ENCODE measurements around the gene MARCHF5. TPM values are rescaled to one million over a fixed set of nuclear protein-coding genes. Genes with fewer than 3 reads are reported as not detected.
"Not testable (repeated sequence)": the region's sequence is repeated elsewhere in the genome, so short reads cannot be mapped to it uniquely, and the experiment has no call there.

MARCHF5 gene
- total RNA-seq, 1 experiment from 2014 or later, result 7.9 TPM

DNA sequence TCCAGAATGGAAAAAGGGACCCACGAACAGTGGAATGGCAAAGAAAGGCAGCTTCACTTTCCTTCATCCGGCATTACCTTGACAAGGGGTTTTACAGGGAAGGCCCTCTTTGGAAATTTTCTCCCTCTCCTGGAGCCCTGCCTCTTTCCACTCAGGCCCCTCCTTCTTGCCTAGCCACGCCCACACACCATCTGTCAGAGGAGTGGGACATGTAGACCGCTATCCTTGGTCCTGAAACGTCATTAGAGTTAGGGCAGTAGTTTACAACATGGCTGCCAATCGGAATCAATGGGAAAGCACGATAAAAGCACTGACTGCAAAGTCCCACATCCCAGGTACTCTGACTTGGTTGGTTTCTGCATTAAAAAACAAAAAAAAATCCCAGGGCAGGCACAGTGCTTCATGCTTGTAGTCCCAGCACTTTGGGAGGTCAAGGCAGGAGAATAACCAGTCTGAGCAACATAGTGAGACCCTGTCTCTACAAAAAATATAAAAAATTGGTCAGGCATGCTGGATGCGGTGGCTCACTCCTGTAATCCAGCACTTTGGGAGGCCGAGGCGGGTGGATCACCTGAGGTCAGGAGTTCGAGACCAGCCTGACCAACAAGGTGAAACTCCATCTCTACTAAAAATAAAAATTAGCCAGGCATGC, 96.4 kb downstream of the MARCHF5 start:
- Histone ChIP-seq H3K36me3 (replicated peaks; ENCODE audit: control insufficient read depth, insufficient read depth, low read length) (no peaks in the 10 kb centered on the region), H3K4me3 (ENCODE audit: insufficient read depth, low read depth, low read length) (no peak overlapping the region), H3K27me3 (ENCODE audit: control insufficient read depth, insufficient read depth, low read length) (no peaks in the 10 kb centered on the region)
- peak; percentile 91 for DNase-seq

DNA sequence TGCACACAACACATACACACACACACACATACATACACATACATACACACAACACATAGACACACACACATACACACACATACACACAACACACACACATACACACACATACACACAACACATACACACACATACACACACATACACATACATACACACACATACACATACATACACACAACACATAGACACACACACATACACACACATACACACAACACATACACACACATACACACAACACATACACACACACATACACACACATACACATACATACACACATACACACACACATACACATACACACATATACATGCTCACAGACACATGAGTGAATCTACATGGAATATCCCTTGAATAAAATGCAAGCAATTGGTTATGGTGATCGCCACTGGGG, 102.2 kb downstream of the MARCHF5 start:
- not testable (repeated sequence) for DNase-seq; H3K27me3 ChIP-seq (ENCODE audit: control insufficient read depth, insufficient read depth, low read length); H3K4me3 ChIP-seq (ENCODE audit: insufficient read depth, low read depth, low read length); H3K36me3 ChIP-seq (replicated peaks; ENCODE audit: control insufficient read depth, insufficient read depth, low read length)

DNA sequence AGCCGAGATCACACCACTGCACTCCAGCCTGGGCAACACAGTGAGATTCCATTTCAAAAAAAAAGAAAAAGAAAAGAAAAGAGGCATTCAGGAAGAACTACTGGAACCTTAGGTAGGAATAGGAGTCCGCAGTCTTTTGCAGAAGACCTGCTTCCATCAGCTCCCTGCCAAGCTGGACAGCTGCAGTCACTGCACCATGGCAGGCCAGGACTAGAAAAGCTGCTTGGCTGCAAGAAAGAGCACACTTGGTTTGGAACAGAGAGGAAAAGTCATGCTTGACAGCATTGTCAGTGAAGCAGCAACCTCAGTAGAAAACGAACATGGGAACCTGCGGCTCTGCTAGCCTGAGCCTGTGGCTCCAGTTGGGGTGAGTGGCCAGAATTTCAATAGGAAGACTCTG, 104.3 kb downstream of the MARCHF5 start:
- H3K27me3 ChIP-seq (ENCODE audit: control insufficient read depth, insufficient read depth, low read length), result no peaks in the 10 kb centered on the region
- no peak for DNase-seq

DNA sequence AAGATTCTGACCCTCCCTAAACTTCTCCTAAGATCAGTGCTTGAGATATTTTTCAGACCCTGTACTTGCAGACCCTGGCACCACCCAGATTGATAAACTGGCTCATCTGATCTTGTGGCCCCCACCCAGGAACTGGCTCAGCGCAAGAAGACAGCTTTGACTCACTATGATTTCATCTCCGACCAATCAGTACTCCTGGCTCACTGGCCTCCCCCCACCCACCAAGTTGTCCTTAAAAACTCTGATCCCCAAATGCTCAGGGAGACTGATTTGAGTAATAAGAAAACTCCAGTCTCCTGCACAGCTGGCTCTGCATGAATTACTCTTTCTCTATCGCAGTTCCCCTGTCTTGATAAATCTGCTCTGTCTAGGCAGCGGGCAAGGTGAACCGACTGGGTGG, 111.3 kb downstream of the MARCHF5 start:
- H3K4me3 ChIP-seq (ENCODE audit: insufficient read depth, low read depth, low read length); DNase-seq; H3K36me3 ChIP-seq (replicated peaks; ENCODE audit: control insufficient read depth, insufficient read depth, low read length); H3K27me3 ChIP-seq (ENCODE audit: control insufficient read depth, insufficient read depth, low read length): not testable (repeated sequence)

More for the DNA sequence above, 104.3 kb downstream of the MARCHF5 start:
- Histone ChIP-seq H3K4me3 (ENCODE audit: insufficient read depth, low read depth, low read length) (no peak overlapping the region), H3K36me3 (replicated peaks; ENCODE audit: control insufficient read depth, insufficient read depth, low read length) (no peaks in the 10 kb centered on the region)

Other genes with a start within 250 kb of the MARCHF5 start
- gene CPEB3, start 89 bp upstream of the MARCHF5 start, total RNA-seq (2014; rRNA removed; shearing (Covaris generic)), result 0.62 and 0.92 TPM in 2 replicates